ENCODE measurements around the gene UBE2H. TPM values are rescaled to one million over a fixed set of nuclear protein-coding genes. Genes with fewer than 3 reads are reported as not detected.
"Not testable (repeated sequence)": the region's sequence is repeated elsewhere in the genome, so short reads cannot be mapped to it uniquely, and the experiment has no call there.

The UBE2H gene
- total RNA-seq, 4 donors from 2014 or later, result 63.2 to 154 (median 101) TPM

GRCh38 chr7:129798616-129799349, 154.0 kb downstream of the UBE2H start:
- TF ChIP-seq POLR2A (IDR thresholded peaks at IDR 0.05), result no peak
- TF ChIP-seq, protein P1, sequence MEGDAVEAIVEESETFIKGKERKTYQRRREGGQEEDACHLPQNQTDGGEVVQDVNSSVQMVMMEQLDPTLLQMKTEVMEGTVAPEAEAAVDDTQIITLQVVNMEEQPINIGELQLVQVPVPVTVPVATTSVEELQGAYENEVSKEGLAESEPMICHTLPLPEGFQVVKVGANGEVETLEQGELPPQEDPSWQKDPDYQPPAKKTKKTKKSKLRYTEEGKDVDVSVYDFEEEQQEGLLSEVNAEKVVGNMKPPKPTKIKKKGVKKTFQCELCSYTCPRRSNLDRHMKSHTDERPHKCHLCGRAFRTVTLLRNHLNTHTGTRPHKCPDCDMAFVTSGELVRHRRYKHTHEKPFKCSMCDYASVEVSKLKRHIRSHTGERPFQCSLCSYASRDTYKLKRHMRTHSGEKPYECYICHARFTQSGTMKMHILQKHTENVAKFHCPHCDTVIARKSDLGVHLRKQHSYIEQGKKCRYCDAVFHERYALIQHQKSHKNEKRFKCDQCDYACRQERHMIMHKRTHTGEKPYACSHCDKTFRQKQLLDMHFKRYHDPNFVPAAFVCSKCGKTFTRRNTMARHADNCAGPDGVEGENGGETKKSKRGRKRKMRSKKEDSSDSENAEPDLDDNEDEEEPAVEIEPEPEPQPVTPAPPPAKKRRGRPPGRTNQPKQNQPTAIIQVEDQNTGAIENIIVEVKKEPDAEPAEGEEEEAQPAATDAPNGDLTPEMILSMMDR (IDR thresholded peaks at IDR 0.05), result no peak
- H3K4me3 ChIP-seq (ENCODE audit: low read depth, poor library complexity, severe bottlenecking), result no peak overlapping the region
- 92 to 93% methylated on average over 15 to 16 of the region's 16 CpGs for WGBS, 2 donors
- intact Hi-C loops (cut with DNase I; ENCODE audit: low total_unique reads), result no loop called here
- DNase-seq (ENCODE audit: low spot score in 2 of 2), result no peak

- intact Hi-C loops (cut with DNase I; ENCODE audit: low total_unique reads), result no loop called here
- DNase-seq (ENCODE audit: low spot score in 2 of 2), result no peak
- TF ChIP-seq, protein P1 (IDR thresholded peaks at IDR 0.05), result no peak
- TF ChIP-seq POLR2A (IDR thresholded peaks at IDR 0.05), result no peak
- WGBS, 2 donors, result 64 to 75% methylated on average over 7 of the region's 7 CpGs
- H3K4me3 ChIP-seq (ENCODE audit: low read depth, poor library complexity, severe bottlenecking), result no peak overlapping the region
These were observed 155.5 kb downstream of the UBE2H start for GRCh38 chr7:129797214-129797789.

DNA sequence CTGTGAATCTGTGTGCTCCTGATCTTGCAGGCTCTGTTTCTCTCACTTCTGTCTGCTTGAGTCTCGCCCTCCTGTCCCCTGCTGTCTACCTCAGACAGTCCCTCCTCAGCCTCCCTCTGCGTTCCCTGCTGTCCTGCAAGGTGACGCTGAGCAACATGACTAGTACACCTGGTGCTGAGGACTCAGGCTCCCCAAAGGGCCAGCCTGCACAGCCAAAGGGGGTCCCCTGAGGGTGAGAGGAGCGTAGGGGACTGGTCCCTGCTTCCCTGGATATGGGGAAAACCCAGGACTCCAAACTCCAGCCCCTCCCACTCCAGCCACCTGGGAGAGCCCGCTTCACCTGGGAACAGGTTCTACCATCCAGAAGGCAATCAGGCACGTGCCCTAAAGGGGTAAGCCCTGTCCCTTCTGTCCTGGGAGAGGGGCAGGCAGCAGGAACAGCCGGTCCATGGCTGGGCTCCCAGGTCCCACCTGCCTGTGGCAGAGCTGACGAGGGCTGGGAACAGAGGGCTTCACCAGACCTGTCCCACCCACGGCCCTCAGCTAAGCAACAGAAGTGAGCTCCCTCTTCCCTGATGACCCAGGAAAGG, 156.5 kb downstream of the UBE2H start:
- DNase-seq (ENCODE audit: low spot score in 2 of 2), result no peak
- intact Hi-C loops (cut with DNase I; ENCODE audit: low total_unique reads), result no loop called here

DNA sequence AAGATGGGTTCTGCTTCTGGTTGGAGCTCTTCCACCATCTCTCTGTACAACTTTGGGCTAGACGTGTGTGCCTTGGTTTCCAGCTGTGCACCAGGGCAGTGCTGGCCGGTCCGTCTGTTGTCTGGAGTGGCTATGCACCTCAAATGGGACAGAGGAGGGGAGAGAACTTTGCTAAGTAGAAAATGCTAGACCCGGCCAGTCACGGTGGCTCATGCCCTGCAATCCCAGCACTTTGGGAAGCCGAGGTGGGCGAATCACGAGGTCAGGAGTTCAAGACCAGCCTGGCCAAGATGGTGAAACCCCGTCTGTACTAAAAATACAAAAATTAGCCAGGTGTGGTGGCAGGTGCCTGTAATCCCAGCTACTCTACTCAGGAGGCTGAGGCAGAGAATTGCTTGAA, 158.3 kb downstream of the UBE2H start:
- WGBS, 2 donors, result 93 to 94% methylated on average over 9 of the region's 9 CpGs

More for the DNA sequence above, 156.5 kb downstream of the UBE2H start:
- 88 to 94% methylated on average over 8 to 9 of the region's 9 CpGs for WGBS, 2 donors
- TF ChIP-seq, protein P1 (IDR thresholded peaks at IDR 0.05), result no peak
- TF ChIP-seq POLR2A (IDR thresholded peaks at IDR 0.05), result no peak
- no peak overlapping the region for H3K4me3 ChIP-seq (ENCODE audit: low read depth, poor library complexity, severe bottlenecking)

GRCh38 chr7:129793506-129794310, 159.1 kb downstream of the UBE2H start:
- WGBS, 2 donors, result 72 to 78% methylated on average over 9 of the region's 9 CpGs
- intact Hi-C loops (cut with DNase I; ENCODE audit: low total_unique reads), result no loop called here
- no peak for DNase-seq (ENCODE audit: low spot score in 2 of 2)
- no peak overlapping the region for H3K4me3 ChIP-seq (ENCODE audit: low read depth, poor library complexity, severe bottlenecking)
- no peak for TF ChIP-seq POLR2A (IDR thresholded peaks at IDR 0.05)
- TF ChIP-seq, protein P1 (IDR thresholded peaks at IDR 0.05), result no peak

More for the DNA sequence above, 158.3 kb downstream of the UBE2H start:
- intact Hi-C loops (cut with DNase I; ENCODE audit: low total_unique reads); H3K4me3 ChIP-seq (ENCODE audit: low read depth, poor library complexity, severe bottlenecking); DNase-seq (ENCODE audit: low spot score in 2 of 2): not testable (repeated sequence)

DNA sequence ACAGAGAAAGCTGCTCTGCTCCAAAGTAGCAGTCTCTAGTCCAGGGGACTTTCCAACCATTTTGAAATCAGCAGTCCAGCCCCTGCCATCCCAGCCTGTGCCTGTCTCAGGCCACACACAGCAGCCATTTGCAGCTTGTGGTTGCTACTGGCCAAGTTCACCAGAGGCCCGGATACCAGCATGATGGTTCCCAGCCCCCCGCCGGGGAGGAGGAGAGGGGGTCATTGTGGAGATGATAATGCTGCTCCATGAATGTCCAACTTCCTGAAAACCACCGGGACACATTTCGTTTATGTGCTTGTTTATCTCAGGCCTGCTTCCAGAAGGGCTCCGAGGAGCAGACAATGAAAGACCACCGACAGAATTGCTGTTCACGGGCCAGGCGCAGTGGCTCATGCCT, 160.0 kb downstream of the UBE2H start:
- no peak for DNase-seq (ENCODE audit: low spot score in 2 of 2)
- intact Hi-C loops (cut with DNase I; ENCODE audit: low total_unique reads), result no loop called here
- TF ChIP-seq, protein P1 (IDR thresholded peaks at IDR 0.05), result no peak
- TF ChIP-seq POLR2A (IDR thresholded peaks at IDR 0.05), result no peak
- H3K4me3 ChIP-seq (ENCODE audit: low read depth, poor library complexity, severe bottlenecking), result no peak overlapping the region
- 76 to 79% methylated on average over 9 of the region's 9 CpGs for whole genome bisulfite sequencing, 2 donors
